HG03520 (cell line): ENCODE measurements around the gene PTPN12.
"Not testable (repeated sequence)": the region's sequence is repeated elsewhere in the genome, so short reads cannot be mapped to it uniquely, and the experiment has no call there.

Source experiments
- ATAC-seq: cut with Tn5 transposase; IDR thresholded peaks from one replicate; pipeline ENCODE4 v1.9.1; 2021; ENCODE audit warnings: mild to moderate bottlenecking, moderate library complexity; ENCODE audit not compliant: unreplicated experiment

PTPN12 gene

DNA sequence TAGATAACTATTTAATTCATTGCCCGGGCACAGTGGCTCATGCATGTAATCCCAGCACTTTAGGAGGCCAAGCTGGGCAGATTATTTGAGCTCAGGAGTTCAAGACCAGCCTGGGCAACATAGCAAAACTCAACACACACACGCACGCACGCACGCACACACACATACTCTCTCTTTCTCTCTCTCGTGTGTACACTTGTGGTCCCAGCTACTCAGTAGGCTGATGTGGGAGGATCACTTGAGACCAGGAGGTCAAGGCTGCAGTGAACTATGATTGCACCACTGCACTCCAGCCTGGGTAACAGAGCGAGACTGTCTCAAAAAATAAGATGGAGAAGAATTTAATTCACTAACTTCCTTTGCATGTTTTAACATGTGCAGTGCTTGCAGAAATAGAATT, 38.1 kb downstream of the PTPN12 start:
- ATAC-seq: no peak

DNA sequence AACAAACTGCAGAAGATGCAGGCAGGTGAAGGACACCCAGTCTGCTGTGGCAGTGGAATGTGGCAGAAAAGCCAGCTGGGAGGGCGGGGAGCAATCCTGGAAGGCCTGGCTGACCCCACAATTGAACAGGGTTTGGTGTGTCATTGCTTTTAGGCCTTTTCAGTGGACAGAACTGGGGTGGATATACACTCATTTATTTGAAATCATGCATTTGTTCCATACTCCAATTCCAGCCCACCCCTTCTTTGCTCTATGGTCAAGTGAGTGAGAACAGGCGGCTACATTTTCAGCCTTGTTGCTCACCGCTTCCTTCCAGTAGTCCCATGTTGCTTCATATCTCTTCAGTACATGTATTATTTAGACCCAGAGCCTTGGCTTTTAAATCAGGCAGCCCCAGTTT, 39.8 kb downstream of the PTPN12 start:
- ATAC-seq: no peak

DNA sequence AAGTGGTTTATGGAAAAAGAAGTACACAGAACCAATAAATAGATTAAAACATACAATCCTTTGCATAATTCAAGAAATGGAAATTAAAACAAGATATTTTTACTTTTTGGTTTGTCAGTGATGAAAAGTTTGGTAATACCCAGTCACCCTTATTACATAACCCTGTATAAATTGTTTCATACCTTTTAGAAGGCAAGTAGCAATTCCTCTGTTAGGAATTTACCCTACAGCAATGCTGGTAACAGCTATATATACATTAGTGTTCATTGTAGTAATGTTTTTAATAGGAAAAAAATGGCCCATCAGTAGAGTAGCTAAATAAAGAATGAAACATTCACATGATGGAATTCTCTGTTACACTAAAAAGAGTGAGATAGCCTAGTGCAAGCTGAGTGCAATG, 42.7 kb downstream of the PTPN12 start:
- no peak for ATAC-seq

DNA sequence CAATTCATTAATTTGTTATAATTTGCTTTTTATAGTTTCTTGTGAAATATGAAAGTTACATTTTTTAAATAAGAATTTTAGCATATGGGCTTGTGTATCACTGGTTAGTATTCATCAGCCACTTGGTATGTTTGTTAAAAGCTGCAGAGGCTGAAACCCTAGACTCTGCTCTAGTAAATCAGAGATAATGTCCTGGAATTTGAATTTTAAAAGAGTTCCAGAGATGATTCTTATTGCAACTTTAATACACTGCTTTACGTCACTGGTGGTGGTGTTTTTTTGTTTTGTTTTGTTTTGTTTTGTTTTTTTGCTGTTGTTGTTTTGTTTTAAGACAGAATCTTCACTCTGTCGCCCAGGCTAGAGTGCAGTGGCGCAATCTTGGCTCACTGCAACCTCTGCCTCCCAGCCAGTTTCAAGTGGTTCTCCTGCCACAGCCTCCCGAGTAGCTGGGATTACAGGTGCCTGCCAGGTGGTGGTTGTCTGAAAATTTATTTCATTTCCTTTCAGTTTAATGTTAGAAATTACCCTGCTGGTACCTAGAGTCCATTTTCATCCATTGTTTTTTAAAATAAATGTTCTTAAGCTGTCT, 43.8 kb downstream of the PTPN12 start:
- ATAC-seq: no peak

DNA sequence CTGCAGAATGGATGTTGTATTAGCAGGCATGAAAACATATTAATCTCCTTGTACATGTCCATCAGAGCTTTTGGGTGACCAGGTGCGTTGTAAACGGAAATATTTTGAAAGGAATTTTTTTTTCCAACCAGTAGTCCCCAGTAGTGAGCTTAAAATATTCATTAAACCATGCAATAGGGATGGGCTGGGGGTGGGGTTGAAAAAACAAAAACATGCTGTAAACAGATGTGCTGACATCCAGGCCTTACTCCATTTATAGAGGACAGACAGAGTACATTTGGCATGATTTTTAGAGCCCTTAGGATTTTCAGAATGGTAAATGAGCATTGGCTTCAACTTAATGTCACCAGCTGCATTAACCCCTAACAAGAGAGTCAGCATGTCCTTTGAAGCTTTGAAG, 50.2 kb downstream of the PTPN12 start:
- no peak for ATAC-seq

DNA sequence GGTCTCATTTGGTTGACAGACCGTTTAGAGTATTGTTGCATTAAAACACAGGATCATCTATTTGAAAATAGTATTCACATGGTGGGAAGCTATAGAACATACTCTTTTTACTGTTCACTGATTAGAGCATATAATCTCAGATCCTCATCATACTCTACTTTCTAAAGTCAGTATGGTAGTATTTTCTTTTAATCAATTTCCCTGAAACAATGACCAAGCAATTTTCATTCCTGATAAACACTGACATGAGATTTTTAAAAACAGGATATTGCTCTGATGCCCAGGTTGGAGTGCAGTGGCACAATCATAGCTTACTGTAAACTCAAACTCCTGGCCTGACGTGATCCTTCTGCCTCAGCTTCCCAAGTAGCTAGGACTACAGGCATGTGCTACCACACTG, 63.9 kb downstream of the PTPN12 start:
- no peak for ATAC-seq

DNA sequence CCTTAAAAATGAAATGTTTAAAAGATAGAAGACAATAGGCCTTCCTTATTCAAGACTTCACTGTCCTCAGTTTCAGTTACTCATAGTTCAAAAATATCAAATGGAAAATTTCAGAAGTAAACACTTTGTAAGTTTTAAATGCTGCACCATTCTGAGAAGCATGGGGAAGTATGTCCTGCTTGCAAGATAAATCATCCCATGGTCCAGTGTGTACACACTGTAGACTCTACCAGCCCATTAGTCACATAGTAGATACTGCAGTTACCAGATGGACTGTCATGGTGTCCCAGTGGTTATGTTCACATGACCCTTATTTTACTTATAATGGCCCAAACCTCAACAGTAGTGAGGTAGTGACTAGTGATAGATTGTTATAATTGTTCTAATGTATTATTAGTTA, 69.5 kb downstream of the PTPN12 start:
- no peak for ATAC-seq

DNA sequence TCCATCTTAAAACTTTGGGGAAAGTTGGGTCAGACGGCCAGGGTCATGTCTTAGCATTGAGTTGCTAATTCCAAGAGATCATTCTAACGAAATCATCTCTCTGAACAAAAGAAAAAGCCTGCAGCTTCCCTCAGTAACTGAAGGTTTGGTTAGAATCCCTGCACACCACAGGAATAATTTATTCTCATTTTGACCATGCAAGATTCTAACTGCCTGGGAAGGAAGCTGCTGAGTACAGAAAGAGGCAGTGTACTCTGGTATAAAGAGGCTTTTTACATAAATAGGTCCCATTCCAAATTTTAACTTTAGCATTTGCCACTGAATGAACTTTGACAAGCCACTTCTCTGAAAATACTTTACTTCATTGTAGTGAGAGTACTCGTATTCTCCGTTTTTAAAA, 82.2 kb downstream of the PTPN12 start:
- ATAC-seq: no peak

DNA sequence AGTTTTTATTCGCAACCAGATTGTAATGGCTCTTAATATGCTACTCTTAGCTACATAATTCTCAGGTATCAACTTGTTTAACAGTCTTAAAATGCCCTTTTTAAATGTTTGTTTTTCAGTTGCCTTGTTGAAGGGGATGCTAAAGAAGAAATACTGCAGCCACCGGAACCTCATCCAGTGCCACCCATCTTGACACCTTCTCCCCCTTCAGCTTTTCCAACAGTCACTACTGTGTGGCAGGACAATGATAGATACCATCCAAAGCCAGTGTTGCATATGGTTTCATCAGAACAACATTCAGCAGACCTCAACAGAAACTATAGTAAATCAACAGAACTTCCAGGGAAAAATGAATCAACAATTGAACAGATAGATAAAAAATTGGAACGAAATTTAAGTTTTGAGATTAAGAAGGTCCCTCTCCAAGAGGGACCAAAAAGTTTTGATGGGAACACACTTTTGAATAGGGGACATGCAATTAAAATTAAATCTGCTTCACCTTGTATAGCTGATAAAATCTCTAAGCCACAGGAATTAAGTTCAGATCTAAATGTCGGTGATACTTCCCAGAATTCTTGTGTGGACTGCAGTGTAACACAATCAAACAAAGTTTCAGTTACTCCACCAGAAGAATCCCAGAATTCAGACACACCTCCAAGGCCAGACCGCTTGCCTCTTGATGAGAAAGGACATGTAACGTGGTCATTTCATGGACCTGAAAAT, 89.7 kb downstream of the PTPN12 start:
- no peak for ATAC-seq

DNA sequence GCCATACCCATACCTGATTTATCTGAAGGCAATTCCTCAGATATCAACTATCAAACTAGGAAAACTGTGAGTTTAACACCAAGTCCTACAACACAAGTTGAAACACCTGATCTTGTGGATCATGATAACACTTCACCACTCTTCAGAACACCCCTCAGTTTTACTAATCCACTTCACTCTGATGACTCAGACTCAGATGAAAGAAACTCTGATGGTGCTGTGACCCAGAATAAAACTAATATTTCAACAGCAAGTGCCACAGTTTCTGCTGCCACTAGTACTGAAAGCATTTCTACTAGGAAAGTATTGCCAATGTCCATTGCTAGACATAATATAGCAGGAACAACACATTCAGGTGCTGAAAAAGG, 90.2 kb downstream of the PTPN12 start:
- ATAC-seq: no peak

DNA sequence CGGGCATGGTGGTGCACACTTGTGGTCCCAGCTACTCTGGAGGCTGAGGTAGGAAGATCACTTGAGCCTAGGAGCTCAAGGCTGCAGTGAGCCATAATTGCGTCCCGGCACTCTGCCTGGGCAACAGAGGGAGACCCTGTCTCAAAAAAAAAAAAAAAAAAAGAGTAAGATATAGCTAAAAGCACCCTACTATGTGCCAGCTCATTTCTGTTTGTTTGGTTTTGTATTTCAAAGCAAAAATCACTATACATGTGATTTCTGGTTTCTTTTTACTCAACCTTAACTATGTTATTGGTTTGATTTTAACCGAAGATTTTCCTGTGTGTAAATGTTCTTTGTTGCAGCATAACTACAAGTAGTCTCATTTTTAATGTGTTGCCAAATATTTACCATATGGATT, 92.7 kb downstream of the PTPN12 start:
- ATAC-seq: no peak

DNA sequence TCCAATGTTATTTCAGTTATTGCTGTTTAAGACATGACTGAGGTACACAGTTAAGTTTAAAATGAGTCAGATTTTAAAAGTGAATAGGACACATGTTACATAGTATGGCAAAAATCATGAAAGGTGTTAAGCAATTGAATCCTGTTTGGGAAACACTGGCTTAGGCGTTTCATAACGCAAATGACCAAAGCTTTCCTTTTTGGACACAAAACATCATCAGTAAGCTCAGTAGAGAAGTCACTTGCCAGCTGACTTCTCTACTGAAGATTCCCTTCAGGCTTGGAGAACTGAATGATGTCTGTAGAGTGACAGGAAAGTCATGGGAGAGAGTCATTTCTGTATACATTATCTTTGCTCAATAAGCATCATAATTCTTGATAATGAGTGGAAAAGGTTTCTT, 94.7 kb downstream of the PTPN12 start:
- ATAC-seq: no peak

DNA sequence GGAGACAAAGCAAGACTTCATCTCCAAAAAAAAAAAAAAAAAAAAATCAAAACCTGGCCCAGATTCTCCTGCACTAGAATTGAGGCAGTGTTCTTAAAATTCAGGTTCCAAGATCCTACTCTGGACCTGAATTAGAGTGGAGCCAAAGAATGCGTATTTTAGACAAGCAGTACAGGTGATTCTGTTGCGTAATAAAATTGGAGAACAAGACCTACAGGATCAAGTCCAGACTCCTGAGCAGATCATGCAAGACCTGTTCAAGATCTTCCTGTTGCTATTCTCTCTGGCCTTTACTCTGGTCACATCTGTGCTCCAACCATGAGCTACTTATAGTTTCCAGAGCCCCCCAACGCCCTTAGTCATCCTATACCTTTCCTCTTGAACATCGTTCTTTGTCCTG, 107.7 kb downstream of the PTPN12 start:
- no peak for ATAC-seq

DNA sequence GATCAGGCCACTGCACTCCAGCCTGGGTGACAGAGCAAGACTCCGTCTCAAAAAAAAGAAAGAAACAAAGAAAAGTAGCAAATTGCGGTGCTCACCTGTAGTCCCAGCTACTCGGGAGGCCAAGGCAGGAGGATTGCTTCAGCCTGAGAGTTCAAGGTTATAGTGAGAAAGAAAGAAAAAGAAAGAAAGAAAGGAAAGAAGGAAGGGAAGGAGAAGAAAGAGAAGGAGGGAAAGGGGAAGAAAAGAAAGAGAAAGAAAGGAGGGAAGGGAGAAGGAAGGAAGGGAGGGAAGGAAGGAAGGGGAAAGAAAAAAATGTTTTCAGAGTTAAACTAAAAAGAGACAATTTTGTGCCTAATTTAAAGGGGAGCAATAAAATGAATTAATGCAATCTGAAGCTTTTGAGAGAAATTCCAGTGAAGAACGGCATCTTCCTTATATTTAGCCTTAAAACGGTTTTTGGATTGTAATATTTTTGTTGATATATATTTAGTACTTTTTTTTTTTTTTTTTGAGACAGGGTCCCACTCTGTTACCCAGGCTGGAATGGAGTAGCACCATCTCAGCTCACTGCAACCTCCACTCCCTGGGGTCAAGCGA, 111.7 kb downstream of the PTPN12 start:
- ATAC-seq: no peak

DNA sequence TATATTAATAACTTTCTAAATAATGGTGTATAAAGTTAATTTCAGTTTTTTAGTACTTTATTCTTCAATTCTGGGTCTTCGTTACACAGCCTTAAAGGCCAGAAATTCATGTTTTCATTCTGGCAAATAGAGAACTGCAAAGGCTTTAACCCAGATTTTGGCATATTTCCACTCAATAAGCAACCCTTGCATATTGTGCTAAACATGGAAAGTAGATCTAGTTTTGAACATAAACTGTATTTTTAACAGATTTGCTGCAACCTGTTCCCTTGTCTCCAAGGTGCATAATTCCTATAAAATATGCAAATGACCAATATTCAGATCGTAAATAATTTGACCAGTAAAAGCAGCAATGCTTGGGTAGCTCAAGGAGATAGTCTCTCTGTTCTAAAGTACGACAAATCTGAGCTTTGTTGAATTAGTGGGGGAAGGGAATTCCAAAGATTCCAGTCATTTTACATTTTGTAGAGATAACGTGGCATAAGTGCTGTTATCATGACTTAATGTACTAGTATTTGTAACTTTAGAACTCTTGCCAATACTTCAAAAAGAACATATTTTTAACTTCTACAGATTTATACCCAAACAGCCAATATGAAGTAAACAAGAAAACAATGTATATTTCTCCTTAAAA, 112.7 kb downstream of the PTPN12 start:
- ATAC-seq: no peak

DNA sequence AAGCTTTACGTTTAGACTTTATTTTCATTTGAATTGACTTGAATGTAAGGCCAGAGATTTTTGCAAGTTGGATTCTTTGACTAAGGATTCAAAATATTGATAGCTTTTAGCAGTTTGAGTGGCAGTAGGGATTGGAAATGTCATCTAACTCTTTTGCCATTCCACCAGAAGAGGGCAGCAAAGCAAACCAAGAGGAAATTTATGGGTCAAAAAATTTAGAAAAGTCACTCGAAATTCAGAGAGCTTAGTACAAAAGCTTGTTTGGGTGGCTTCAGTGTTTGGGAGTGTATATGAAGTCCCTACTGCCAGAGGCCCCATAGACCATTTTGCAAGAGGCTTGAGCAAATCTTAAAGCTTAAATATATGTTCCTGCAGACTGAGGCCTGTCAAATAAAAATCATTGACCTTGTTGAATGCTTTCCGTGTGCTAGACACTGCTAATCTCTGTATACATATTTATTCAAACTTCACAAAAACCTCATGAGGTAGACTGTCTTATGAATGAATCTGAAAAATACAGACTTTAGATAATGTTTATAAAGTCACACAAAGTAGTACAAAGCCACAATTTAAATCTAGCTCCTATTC, 114.6 kb downstream of the PTPN12 start:
- ATAC-seq: no peak

DNA sequence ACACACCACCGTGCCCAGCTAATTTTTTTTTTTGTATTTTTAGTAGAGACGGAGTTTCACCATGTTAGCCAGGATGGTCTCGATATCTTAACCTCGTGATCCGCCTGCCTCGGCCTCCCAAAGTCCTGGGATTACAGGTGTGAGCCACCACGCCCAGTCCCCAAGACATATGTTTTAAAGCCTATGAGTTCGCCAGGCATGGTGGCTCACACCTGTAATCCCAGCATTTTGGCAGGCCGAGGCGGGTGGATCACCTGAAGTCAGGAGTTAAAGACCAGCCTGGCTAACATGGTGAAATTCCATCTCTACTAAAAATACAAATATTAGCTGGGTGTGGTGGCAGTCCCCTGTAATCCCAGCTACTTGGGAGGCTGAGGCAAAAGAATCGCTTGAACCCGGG, 115.7 kb downstream of the PTPN12 start:
- not testable (repeated sequence) for ATAC-seq

DNA sequence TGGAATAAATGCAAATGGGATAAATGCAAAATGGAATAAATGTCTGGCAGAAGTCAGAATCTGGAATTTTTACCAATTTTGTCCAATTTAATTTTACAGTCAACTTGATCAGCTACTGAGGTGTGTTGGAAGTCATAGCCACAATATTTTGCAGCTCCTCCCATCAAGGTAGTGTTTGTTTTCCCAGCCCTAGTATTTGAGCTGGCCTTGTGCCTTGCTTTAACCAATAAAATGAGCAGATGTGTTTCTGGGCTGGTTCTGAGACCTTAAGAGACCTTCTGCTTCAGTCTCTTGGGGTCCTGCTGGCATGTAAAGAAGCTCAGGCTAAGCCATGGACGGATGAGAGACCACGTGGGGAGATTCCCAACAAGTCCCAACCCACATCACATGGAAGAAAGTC, 116.5 kb downstream of the PTPN12 start:
- no peak for ATAC-seq

DNA sequence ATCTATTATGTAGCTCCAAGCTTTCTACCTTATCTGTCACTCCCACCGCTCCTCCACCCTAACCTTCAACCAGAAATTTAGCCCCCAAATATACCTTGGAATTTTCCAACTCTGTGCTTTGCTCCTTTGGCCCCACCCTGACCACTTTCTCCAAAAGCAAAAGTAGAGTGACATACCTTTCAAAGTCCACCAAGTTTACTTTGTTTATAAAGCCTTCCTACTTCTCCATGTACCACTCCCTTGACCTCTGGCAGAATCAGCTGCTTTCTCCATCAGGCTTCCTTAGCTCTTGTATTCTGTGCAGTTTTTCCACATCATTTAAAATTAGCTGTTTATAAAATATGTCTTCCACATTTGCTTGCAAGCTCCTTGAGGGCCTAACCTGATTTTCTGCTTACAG, 118.3 kb downstream of the PTPN12 start:
- no peak for ATAC-seq

DNA sequence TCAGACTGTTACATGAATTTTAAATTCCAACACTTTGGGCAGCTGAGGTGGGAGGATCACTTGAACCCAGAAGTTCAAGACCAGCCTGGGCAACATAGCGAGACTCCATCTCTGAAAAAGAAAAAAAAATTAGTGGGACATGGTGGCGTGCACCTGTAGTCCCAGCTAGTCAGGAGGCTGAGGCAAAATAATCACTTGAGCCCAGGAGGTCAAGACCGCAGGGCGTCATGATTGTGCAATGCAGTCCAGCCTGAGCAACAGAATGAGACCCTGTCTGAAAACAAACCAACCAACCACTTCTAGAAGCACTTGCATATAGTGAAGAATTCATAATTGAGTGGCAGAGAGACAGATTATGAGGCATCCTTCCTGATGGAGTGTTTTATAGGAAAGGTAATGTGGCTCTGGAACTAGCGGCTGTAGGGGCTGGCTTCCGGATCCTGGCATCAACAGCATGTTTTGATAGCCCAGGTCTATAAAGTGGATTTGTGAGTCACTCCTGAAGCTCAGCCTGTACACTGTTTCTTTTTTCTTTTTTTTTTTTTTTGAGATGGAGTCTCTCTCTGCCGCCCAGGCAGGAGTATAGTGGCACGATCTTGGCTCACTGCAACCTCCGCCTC, 118.9 kb downstream of the PTPN12 start:
- no peak for ATAC-seq

DNA sequence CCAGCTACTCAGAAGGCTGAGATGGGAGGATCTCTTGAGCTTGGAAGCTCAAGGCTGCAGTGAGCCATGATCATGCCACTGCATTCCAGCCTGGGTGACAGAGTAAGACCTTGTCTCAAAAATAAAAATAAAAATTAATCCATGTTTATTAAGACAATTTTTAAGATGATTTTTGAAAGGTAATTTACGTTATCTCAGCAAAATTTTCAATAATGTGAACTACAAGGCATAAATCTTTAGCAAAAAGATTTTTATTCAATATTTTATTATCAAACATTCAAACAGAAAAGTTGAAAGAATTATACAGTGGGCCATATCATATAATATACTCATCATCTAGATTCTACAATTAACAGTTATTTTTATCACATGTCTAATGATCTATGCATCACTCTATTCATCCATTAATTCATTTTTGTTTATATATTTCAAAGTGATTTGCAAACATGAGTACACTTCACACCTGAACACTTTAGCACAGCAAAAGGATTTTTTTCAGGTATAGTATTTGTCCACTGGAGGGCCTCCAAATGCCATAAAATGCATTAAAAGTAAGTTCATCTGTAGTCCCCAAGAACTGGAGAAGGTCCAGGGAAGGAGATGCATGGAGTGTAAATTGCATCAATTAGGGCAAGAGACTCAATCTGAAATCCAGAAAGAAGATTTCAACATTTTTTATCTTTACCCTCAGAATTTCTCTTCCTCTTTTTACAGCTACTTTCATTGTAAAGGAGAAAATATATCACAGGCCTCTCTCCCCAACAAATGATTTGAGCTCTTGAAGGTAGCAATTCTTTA, 120.5 kb downstream of the PTPN12 start:
- ATAC-seq: no peak
